Measurements from ENCODE around the gene RPS28. TPM values are rescaled to one million over a fixed set of nuclear protein-coding genes. Genes with fewer than 3 reads are reported as not detected.
"Not testable (repeated sequence)": the region's sequence is repeated elsewhere in the genome, so short reads cannot be mapped to it uniquely, and the experiment has no call there.

RPS28 gene
- total RNA-seq (293 and 312 TPM in 2 replicates), polyA plus RNA-seq (683 and 693 TPM in 2 replicates)

DNA sequence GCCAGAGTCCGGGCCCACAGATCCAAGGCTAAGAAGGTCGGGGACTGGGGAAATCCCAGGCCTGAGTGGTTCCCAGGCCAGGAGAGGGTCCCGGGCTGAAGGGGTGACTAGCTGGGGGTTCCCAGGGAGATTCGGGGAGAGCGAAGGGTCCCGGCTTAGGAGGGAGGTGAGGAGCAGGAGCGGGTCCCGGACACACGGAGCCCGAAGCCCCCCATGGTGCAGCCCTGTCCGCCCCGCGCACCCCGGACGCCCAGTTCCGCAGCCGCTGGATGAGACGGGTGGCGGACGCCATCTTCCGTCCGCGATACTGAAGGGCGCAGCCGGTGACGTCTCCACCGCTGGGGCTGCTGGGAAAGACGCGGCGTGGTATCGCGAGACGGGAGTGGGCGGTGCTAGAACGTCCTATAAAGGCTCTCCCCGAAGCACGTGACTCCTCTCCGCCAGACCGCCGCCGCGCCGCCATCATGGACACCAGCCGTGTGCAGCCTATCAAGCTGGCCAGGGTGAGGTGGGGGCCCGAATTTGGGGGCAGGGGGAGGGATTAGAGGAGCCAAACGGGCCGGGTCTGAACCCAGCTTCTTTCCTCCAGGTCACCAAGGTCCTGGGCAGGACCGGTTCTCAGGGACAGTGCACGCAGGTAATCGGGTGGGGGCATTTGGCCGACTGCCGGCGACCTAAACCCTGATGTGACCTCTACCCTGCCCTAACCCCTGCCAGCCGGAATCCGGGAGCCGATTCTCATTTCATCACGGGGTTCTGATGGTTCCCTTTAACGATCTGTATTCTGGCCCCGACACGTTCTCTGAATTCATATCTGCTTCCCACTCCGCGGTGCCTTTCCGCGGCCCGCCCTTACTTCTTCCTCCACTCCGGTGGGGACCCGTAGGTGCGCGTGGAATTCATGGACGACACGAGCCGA lies at the start of gene RPS28, which contains the start of gene NDUFA7:
TSS of gene RPS28 (plus strand) at position 430 of the 919 bp plus-strand sequence. CDS start at position 465, 35 bp downstream.
TSS of gene NDUFA7 (minus strand) at position 309 of the 919 bp plus-strand sequence. CDS start at position 292, 17 bp downstream.
- Histone ChIP-seq H4K20me1 (ENCODE audit: insufficient read depth, poor library complexity, severe bottlenecking) (peaks cover 19% of the 10 kb centered on the region), H3K36me3 (replicated peaks; ENCODE audit: insufficient read depth, low read depth) (no peaks in the 10 kb centered on the region), H3K27ac (peak within 1 kb of the TSS; percentile 92), H3K4me3 (peak within 1 kb of the TSS; percentile 94), H2AFZ (peak within 1 kb of the TSS; percentile 63), H3K4me1 (ENCODE audit: insufficient read depth) (peaks cover 15% of the 10 kb centered on the region), H3K27me3 (no peaks in the 10 kb centered on the region), H3K79me2 (peaks cover 47% of the 10 kb centered on the region), H3K9me3 (ENCODE audit: low read depth) (no peaks in the 10 kb centered on the region), H3K4me2 (peak within 1 kb of the TSS; percentile 95), H3K9me2 (replicated peaks; ENCODE audit: insufficient read depth) (no peaks in the 10 kb centered on the region)
- 1% methylated on average over 59 of the region's 72 CpGs for WGBS (ENCODE audit: low lambda C conversion rate, missing lambda C conversion rate)
- peak; percentile 98 for DNase-seq (ENCODE audit: low spot score)
- TF ChIP-seq, protein P1, sequence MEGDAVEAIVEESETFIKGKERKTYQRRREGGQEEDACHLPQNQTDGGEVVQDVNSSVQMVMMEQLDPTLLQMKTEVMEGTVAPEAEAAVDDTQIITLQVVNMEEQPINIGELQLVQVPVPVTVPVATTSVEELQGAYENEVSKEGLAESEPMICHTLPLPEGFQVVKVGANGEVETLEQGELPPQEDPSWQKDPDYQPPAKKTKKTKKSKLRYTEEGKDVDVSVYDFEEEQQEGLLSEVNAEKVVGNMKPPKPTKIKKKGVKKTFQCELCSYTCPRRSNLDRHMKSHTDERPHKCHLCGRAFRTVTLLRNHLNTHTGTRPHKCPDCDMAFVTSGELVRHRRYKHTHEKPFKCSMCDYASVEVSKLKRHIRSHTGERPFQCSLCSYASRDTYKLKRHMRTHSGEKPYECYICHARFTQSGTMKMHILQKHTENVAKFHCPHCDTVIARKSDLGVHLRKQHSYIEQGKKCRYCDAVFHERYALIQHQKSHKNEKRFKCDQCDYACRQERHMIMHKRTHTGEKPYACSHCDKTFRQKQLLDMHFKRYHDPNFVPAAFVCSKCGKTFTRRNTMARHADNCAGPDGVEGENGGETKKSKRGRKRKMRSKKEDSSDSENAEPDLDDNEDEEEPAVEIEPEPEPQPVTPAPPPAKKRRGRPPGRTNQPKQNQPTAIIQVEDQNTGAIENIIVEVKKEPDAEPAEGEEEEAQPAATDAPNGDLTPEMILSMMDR (IDR thresholded peaks at IDR 0.05; ENCODE audit: poor library complexity): peak; percentile 7
- TF ChIP-seq EZH2 (IDR thresholded peaks at IDR 0.05; ENCODE audit: borderline replicate concordance): no peak

DNA sequence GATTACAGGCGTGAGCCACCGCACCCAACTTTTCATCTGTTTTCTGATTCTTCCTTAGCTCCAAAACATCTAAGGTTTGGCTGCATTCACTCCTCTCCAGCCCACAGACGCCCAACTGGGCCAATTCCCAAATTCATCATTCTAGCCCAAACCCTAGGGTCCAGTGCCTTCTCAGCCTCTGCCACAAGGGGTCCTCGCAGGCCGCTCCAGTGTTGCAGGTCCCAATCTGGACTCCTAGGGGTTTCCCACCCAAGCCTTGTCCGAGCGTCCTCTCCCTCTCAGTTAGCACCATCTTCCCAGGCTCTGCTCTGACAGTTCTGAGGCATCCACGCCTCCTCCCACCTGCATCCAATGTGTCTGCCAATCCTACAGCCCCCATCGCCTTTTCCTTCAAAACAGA lies 44.8 kb upstream of the RPS28 start:
- not testable (repeated sequence) for H3K36me3 ChIP-seq (replicated peaks; ENCODE audit: insufficient read depth, low read depth); H3K9me2 ChIP-seq (replicated peaks; ENCODE audit: insufficient read depth); H3K4me2 ChIP-seq; H3K79me2 ChIP-seq; H3K27ac ChIP-seq; H2AFZ ChIP-seq; H3K27me3 ChIP-seq; H3K4me3 ChIP-seq; H3K9me3 ChIP-seq (ENCODE audit: low read depth); DNase-seq (ENCODE audit: low spot score); H3K4me1 ChIP-seq (ENCODE audit: insufficient read depth); H4K20me1 ChIP-seq (ENCODE audit: insufficient read depth, poor library complexity, severe bottlenecking)
- WGBS (ENCODE audit: low lambda C conversion rate, missing lambda C conversion rate): no CpG with 5 or more reads among the region's 9 CpGs

DNA sequence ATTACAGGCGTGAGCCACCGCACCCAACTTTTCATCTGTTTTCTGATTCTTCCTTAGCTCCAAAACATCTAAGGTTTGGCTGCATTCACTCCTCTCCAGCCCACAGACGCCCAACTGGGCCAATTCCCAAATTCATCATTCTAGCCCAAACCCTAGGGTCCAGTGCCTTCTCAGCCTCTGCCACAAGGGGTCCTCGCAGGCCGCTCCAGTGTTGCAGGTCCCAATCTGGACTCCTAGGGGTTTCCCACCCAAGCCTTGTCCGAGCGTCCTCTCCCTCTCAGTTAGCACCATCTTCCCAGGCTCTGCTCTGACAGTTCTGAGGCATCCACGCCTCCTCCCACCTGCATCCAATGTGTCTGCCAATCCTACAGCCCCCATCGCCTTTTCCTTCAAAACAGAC lies 30.0 kb upstream of the RPS28 start:
- H3K79me2 ChIP-seq; H3K27ac ChIP-seq; H3K36me3 ChIP-seq (replicated peaks; ENCODE audit: insufficient read depth, low read depth); H3K9me2 ChIP-seq (replicated peaks; ENCODE audit: insufficient read depth); H3K9me3 ChIP-seq (ENCODE audit: low read depth); H3K4me1 ChIP-seq (ENCODE audit: insufficient read depth); H3K27me3 ChIP-seq; H3K4me3 ChIP-seq; H2AFZ ChIP-seq; H4K20me1 ChIP-seq (ENCODE audit: insufficient read depth, poor library complexity, severe bottlenecking); H3K4me2 ChIP-seq; DNase-seq (ENCODE audit: low spot score): not testable (repeated sequence)
- WGBS (ENCODE audit: low lambda C conversion rate, missing lambda C conversion rate): no CpG with 5 or more reads among the region's 9 CpGs

DNA sequence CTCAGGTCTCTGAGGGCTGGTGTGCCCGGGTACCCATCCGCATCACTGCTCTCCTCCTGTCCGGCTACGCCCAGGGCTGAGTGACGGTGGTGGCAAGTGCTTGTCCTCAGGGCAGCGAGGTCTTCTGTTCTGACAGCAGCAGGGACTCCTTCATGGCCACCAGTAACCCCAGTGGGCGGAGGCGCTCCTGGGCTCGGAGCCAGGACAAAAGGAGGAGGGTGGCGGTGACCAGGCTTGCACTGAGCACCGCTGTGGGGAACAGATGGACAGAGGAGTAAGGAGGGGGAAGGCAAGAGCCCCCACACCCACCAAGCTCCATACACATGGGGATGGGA lies 19.0 kb upstream of the RPS28 start:
- no peak for DNase-seq (ENCODE audit: low spot score)
- H3K36me3 ChIP-seq (replicated peaks; ENCODE audit: insufficient read depth, low read depth): no peaks in the 10 kb centered on the region
- 89% methylated on average over 11 of the region's 11 CpGs for WGBS (ENCODE audit: low lambda C conversion rate, missing lambda C conversion rate)

DNA sequence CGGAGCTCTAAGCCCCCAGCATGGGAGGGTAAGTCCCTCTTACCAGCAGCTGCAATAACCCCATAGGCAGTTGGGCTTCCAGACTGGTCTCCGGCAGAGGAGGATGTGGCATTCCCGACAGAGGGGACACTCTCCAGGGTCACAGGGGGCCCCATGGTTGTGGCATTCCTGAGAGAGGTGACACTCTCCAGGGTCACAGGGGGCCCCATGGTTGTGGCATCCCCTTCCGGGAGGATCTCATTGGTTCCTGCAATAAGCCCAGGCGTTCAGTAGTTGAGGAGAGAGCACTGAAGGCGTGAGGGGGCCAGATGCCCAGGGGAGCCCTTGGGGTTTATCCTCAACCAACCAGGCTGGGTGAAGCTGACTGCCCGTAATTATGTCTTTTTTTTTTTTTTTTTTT lies 18.6 kb upstream of the RPS28 start:
- TF ChIP-seq EZH2phosphoT487 (IDR thresholded peaks at IDR 0.05; ENCODE audit: low read depth, severe bottlenecking, unreplicated experiment) (no peak), EZH2 (IDR thresholded peaks at IDR 0.05; ENCODE audit: borderline replicate concordance) (no peak)
- TF ChIP-seq, protein P1 (IDR thresholded peaks at IDR 0.05; ENCODE audit: poor library complexity): no peak
- Histone ChIP-seq H4K20me1 (ENCODE audit: insufficient read depth, poor library complexity, severe bottlenecking) (no peaks in the 10 kb centered on the region), H3K27ac (no peak overlapping the region), H3K4me3 (no peak overlapping the region), H3K9me2 (replicated peaks; ENCODE audit: insufficient read depth) (no peaks in the 10 kb centered on the region), H3K4me2 (no peak overlapping the region), H3K36me3 (replicated peaks; ENCODE audit: insufficient read depth, low read depth) (no peaks in the 10 kb centered on the region), H3K79me2 (peaks cover 6% of the 10 kb centered on the region), H3K9me3 (ENCODE audit: low read depth) (no peaks in the 10 kb centered on the region), H2AFZ (no peak overlapping the region), H3K4me1 (ENCODE audit: insufficient read depth) (peaks cover 7% of the 10 kb centered on the region), H3K27me3 (no peaks in the 10 kb centered on the region)
- DNase-seq (ENCODE audit: low spot score): no peak
- WGBS (ENCODE audit: low lambda C conversion rate, missing lambda C conversion rate): 96% methylated on average over 6 of the region's 7 CpGs

More for the DNA sequence above, 19.0 kb upstream of the RPS28 start:
- TF ChIP-seq EZH2 (IDR thresholded peaks at IDR 0.05; ENCODE audit: borderline replicate concordance): no peak
- Histone ChIP-seq H3K4me2 (no peak overlapping the region), H3K4me1 (ENCODE audit: insufficient read depth) (peaks cover 3% of the 10 kb centered on the region), H3K27me3 (no peaks in the 10 kb centered on the region), H2AFZ (no peak overlapping the region), H3K9me3 (ENCODE audit: low read depth) (no peaks in the 10 kb centered on the region), H3K79me2 (peaks cover 3% of the 10 kb centered on the region), H3K4me3 (no peak overlapping the region), H3K27ac (no peak overlapping the region), H3K9me2 (replicated peaks; ENCODE audit: insufficient read depth) (no peaks in the 10 kb centered on the region), H4K20me1 (ENCODE audit: insufficient read depth, poor library complexity, severe bottlenecking) (no peaks in the 10 kb centered on the region)

Measured in hepatocyte (in vitro differentiated cells).